Subcutaneous adipose tissue (tissue), 4 donors: ENCODE data around the gene PWP2. TPM values are rescaled to one million over a fixed set of nuclear protein-coding genes. Genes with fewer than 3 reads are reported as not detected.

ENCODE experiments used
- total RNA-seq, 4 donors: library from RNA; depleted of rRNA; stranded (reverse); fragments of >200 nt; gene quantifications; one replicate each; pipeline ENCODE4 v1.1.0, GENCODE V29; 2016
- TF ChIP-seq, protein P1 (sequence below): fragments of 450-650 bp; IDR thresholded peaks from one replicate; pipeline ENCODE4 v1.5.1; 2016; ENCODE audit warnings: low read depth, mild to moderate bottlenecking, control low read depth, antibody characterized with exemption, moderate library complexity

PWP2 gene
- total RNA-seq, 4 donors from 2014 or later: 3.9 to 13.4 (median 9.4) TPM

DNA sequence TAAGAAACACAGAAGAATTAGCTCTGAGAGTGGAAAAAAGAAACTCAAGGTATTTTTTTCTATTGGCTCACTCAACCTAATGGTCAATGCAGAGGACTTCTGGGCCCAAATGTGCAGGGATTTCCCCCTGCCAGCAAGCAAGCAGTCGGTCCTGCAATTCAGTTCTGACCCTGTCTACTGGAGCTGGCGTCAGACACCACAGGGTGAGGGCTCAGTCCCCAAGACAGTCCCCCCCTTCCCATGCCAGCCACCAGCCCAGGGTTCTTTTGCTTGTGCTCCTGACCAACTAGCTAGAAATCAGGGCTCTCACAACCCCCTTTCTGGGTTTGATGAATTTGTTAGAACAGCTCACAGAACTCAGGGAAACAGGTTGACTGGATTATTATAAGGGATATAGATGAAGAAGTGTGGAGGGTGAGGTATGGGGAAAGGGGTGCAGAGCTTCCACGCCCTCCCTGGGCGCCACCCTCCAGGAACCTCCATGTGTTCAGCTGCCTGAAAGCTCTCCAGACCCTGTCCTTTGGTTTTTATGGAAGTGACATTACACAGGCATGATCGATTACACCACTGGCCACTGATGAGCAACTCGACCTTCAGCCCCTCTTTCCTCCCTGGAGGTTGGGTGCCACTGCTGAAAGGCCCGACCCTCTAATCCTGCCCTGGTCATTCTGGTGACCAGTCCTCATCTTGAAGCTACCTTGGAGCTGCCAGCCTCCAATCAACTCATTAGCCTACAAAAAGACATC lies 22.5 kb upstream of the PWP2 start:
- TF ChIP-seq, protein P1, sequence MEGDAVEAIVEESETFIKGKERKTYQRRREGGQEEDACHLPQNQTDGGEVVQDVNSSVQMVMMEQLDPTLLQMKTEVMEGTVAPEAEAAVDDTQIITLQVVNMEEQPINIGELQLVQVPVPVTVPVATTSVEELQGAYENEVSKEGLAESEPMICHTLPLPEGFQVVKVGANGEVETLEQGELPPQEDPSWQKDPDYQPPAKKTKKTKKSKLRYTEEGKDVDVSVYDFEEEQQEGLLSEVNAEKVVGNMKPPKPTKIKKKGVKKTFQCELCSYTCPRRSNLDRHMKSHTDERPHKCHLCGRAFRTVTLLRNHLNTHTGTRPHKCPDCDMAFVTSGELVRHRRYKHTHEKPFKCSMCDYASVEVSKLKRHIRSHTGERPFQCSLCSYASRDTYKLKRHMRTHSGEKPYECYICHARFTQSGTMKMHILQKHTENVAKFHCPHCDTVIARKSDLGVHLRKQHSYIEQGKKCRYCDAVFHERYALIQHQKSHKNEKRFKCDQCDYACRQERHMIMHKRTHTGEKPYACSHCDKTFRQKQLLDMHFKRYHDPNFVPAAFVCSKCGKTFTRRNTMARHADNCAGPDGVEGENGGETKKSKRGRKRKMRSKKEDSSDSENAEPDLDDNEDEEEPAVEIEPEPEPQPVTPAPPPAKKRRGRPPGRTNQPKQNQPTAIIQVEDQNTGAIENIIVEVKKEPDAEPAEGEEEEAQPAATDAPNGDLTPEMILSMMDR: no peak

DNA sequence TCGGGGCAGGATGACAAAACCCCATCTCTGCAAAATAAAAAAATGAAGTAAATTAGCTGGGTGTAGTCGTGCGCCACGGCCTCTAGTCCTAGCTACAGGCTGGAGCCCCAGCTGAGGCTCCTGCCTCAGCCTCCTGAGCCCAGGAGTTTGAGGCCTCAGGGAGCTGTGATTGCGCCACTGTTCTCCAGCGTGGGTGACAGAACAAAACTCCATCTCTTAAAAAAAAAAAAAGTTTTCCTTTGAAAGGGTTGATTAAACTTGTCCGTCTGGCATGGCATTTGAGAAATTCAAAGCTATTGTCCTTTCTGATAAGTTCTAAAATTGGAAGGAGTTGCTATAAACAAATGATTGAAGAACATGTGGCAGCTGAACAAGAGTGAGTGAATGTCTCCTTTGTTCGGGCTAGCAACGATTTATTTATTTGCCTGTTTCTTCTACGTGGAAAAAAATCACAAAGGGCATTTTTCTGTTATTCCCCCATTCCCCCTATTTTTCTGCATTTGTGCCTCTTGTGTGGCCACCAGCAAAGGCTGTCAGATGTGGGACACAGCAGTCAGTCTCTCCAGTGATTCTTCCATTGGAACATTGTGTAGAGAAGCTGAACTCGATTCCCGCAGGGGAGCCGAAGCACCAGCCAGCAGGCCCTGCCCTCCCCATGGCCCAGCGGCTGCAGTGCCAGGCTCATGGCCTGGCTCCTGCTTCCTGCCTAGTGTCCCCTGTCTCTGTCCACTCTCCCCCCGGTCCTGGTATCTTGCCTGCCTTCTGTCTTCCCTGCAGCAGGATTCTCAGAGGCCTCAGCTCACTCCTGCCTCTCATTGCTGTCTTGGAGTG lies 21.5 kb upstream of the PWP2 start:
- TF ChIP-seq, protein P1: no peak

- TF ChIP-seq, protein P1: no peak
These were observed 20.4 kb upstream of the PWP2 start for GRCh38 chr21:44086636-44087425.

DNA sequence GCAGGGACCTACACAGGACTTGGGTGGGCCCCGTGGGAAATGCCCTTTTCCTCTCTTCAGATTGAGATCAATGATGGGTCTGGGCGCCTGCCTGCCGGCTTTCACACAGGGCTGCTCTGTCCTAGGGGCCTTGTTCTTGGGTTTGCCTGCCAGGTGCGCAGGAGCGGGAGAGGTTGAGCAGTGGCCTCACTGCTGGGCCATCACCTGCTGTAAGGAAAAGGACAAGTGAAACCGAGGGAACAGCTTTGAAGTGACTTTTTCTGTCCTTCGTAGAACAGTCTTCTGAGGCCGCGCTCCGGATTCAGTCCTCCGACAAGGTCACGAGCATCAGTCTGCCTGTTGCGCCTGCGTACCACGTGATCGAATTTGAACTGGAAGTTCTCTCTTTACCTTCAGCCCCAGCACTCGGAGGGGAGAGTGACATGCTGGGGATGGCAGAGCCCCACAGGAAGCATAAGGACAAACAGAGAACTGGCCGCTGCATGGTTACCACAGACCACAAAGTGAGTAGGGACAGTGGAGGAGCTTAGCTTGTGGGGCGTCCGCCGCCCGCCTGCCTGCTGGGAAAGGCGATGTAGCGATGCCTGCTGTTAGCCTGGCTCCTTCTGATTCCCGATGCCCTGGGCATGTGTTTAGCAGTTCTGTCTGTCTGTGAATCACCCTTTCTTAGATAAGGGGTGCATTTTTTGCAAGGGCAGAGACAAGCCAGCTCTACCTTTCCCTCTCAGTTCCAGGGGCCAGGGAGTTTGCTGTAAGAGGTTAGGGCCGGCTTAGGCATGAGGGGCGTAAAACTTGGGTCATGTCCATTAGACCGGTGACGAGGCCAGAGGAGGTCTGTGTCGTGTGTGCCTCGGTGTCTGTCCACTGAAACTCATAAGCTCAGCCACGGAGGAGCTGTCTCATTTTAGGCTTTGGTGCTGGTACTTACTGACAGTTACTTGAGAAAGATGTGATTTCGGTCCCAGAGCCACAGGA lies 19.5 kb upstream of the PWP2 start:
- TF ChIP-seq, protein P1: no peak

- TF ChIP-seq, protein P1: no peak
These were observed 18.8 kb upstream of the PWP2 start for GRCh38 chr21:44088401-44088780.

DNA sequence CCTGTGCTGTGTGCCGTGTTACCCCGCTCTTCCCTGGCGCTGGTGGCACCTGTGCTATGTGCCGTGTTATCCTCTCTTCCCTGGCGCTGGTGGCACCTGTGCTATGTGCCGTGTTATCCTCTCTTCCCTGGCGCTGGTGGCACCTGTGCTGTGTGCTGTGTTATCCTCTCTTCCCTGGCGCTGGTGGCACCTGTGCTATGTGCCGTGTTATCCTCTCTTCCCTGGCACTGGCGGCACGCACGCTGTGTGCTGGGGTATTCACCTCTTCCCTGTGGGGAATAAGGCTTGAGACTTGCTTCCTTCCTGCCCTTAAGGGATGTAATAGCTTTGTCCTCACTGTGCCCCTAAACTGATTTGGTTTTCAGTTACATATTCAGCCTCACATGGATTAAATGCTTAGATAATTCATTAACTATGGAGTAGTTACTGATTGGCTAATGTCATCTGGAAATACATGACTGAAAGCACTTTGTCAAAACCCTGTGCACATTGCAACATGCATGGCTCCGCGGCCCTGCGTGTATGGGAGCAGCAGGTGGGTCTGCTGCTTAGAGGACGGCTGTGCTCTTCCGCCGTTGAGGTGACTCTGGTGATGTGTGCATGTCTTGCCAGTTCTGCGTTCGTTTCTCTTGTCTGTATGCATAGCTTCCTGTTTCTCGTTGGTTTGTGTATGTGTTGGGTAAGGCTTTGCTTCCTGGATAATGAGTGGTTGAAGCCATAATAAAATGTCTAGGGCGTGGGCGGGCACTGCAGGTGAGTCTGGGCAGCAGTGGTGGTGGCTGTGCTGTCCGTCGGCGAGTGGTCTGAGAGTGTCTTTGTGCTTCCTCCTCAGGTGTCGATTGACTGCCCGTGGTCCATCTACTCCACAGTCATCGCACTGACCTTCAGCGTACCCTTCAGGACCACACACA lies 17.9 kb upstream of the PWP2 start:
- TF ChIP-seq, protein P1: no peak
